Measurements from ENCODE around the gene RPS6KC1. TPM values are rescaled to one million over a fixed set of nuclear protein-coding genes. Genes with fewer than 3 reads are reported as not detected.

Gene RPS6KC1
- total RNA-seq, 6 donors from 2014 or later, result 8.3 to 31.4 (median 15.1) TPM

DNA sequence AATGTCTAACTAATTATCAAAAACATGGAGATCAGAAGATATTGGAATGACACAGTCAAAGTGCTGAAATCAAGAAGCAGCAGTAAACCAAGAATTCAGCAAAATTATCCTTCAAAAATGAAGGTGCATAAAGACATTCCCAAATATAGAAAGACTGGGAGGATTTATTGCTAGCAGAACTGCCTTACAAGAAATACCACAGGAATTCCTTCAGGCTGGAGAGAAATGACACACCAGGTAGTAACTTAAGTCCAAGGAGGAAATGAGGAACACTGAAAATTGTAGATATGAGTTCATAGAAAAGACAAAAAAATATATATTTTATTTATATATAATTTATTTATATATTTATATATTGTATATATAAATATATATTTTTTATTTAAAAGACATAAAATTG is 217.2 kb downstream of the RPS6KC1 start:
- ATAC-seq (ENCODE audit: low FRiP score in 2 of 2) (no peak), DNase-seq (no peak)
- H3K4me1 ChIP-seq, result no peaks in the 10 kb centered on the region
- H3K27me3 ChIP-seq, result no peaks in the 10 kb centered on the region
- H3K27ac ChIP-seq, result no peak overlapping the region
- H3K9me3 ChIP-seq, result peaks cover 0 to 11% (median 0%) of the 10 kb centered on the region in 4 donors
- no peak overlapping the region for H3K4me3 ChIP-seq
- H3K36me3 ChIP-seq, result peaks cover 0 to 13% (median 0%) of the 10 kb centered on the region in 4 donors
- no peak for TF ChIP-seq POLR2AphosphoS5 (IDR thresholded peaks at IDR 0.05)
- TF ChIP-seq, protein P1, sequence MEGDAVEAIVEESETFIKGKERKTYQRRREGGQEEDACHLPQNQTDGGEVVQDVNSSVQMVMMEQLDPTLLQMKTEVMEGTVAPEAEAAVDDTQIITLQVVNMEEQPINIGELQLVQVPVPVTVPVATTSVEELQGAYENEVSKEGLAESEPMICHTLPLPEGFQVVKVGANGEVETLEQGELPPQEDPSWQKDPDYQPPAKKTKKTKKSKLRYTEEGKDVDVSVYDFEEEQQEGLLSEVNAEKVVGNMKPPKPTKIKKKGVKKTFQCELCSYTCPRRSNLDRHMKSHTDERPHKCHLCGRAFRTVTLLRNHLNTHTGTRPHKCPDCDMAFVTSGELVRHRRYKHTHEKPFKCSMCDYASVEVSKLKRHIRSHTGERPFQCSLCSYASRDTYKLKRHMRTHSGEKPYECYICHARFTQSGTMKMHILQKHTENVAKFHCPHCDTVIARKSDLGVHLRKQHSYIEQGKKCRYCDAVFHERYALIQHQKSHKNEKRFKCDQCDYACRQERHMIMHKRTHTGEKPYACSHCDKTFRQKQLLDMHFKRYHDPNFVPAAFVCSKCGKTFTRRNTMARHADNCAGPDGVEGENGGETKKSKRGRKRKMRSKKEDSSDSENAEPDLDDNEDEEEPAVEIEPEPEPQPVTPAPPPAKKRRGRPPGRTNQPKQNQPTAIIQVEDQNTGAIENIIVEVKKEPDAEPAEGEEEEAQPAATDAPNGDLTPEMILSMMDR (IDR thresholded peaks at IDR 0.05), result no peak

DNA sequence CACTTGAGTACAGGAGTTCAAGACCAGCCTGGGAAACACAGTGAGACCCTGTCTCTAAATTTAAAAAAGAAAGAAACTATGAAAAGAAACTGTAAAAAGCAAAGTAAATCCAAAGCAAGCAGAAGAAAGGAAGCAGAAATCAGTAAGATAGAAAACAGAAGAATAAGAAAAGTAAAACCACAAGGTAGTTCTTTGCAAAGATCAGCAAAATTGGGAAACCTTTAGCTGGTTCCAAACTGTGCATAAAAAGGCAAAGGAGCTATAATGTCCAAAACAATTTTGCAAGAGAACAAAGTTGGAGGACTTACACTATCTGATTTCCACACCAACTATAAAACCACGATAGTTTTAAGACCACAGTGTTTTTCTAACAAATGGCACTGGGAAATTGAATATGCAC is 218.8 kb downstream of the RPS6KC1 start:
- H3K27me3 ChIP-seq, result no peaks in the 10 kb centered on the region
- 78 to 90% methylated on average over 1 of the region's 1 CpG for WGBS, 2 donors
- peaks cover 0 to 20% (median 0%) of the 10 kb centered on the region in 4 donors for H3K36me3 ChIP-seq
- no peak for ATAC-seq (ENCODE audit: low FRiP score in 2 of 2)
- peaks cover 0 to 11% (median 0%) of the 10 kb centered on the region in 4 donors for H3K9me3 ChIP-seq
- no peak overlapping the region for H3K4me3 ChIP-seq
- TF ChIP-seq POLR2A (IDR thresholded peaks at IDR 0.05) (no peak), POLR2AphosphoS5 (IDR thresholded peaks at IDR 0.05) (no peak), EP300 (IDR thresholded peaks at IDR 0.05) (no peak)
- TF ChIP-seq, protein P1 (IDR thresholded peaks at IDR 0.05), result no peak
- no peak overlapping the region for H3K27ac ChIP-seq
- no peaks in the 10 kb centered on the region for H3K4me1 ChIP-seq
- DNase-seq, result no peak

- no peak for TF ChIP-seq EP300 (IDR thresholded peaks at IDR 0.05)
- TF ChIP-seq, protein P1 (IDR thresholded peaks at IDR 0.05), result no peak
- no peak for TF ChIP-seq POLR2A (IDR thresholded peaks at IDR 0.05)
- TF ChIP-seq POLR2AphosphoS5 (IDR thresholded peaks at IDR 0.05), result no peak
- Histone ChIP-seq H3K27me3 (no peaks in the 10 kb centered on the region), H3K36me3 (peaks cover 0 to 18% (median 0%) of the 10 kb centered on the region in 4 donors), H3K4me1 (no peaks in the 10 kb centered on the region), H3K27ac (no peak overlapping the region), H3K9me3 (no peaks in the 10 kb centered on the region), H3K4me3 (no peak overlapping the region)
- ATAC-seq (ENCODE audit: low FRiP score in 2 of 2) (peak in 1 of 2 donors; percentile 36), DNase-seq (no peak)
- WGBS, 2 donors, result 77 to 82% methylated on average over 2 of the region's 2 CpGs
Measured at GRCh38 chr1:213273546-213273945, 222.5 kb downstream of the RPS6KC1 start.

- Histone ChIP-seq H3K27me3 (no peaks in the 10 kb centered on the region), H3K27ac (no peak overlapping the region), H3K9me3 (no peaks in the 10 kb centered on the region), H3K36me3 (peaks cover 0 to 18% (median 0%) of the 10 kb centered on the region in 4 donors), H3K4me3 (no peak overlapping the region), H3K4me1 (no peaks in the 10 kb centered on the region)
- no peak for DNase-seq
- TF ChIP-seq EP300 (IDR thresholded peaks at IDR 0.05), result no peak
- TF ChIP-seq POLR2A (IDR thresholded peaks at IDR 0.05), result no peak
- TF ChIP-seq POLR2AphosphoS5 (IDR thresholded peaks at IDR 0.05), result no peak
- TF ChIP-seq, protein P1 (IDR thresholded peaks at IDR 0.05), result no peak
- no peak for ATAC-seq (ENCODE audit: low FRiP score in 2 of 2)
Measured at GRCh38 chr1:213274140-213274539, 223.1 kb downstream of the RPS6KC1 start.

DNA sequence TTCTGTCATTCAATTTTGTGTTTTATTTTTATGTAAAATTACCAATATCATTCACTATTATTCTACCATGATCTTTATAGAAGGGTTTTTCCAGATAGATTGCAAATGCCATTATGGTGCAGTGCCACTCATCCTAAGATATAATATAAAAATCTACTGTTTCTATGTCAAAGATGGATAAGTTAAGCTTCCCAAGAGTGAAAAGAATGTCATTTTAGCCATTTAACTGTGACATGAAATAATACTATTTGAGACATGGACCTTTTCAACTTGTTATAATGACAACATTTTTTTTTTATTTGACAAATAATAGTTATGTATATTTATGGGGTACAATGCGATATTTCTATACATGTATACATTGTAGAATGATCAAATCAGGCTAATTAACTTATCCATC is 224.3 kb downstream of the RPS6KC1 start:
- Histone ChIP-seq H3K4me3 (no peak overlapping the region), H3K27me3 (no peaks in the 10 kb centered on the region), H3K9me3 (no peaks in the 10 kb centered on the region), H3K27ac (no peak overlapping the region), H3K4me1 (no peaks in the 10 kb centered on the region), H3K36me3 (peaks cover 0 to 18% (median 0%) of the 10 kb centered on the region in 4 donors)
- TF ChIP-seq POLR2A (IDR thresholded peaks at IDR 0.05) (no peak), POLR2AphosphoS5 (IDR thresholded peaks at IDR 0.05) (no peak), EP300 (IDR thresholded peaks at IDR 0.05) (no peak)
- TF ChIP-seq, protein P1 (IDR thresholded peaks at IDR 0.05), result no peak
- DNase-seq (no peak), ATAC-seq (ENCODE audit: low FRiP score in 2 of 2) (no peak)
- WGBS, 2 donors, result 85 to 97% methylated on average over 1 of the region's 1 CpG

All from upper lobe of left lung (tissue), 6 donors.